K562 (cell line): ENCODE data around the gene UFSP2. TPM values are rescaled to one million over a fixed set of nuclear protein-coding genes. Genes with fewer than 3 reads are reported as not detected.
A peak's percentile ranks its signal among the peaks of the same experiment; 100 is the strongest.

Source experiments
- ATF3 ChIP-seq, 2 experiments: fragments of 450-650 bp in 1 of 2; sonication (generic) in 1 of 2; formaldehyde crosslinking in 1 of 2; IDR thresholded peaks in 1 of 2; conservative IDR thresholded peaks in 1 of 2; 2 replicates each; pipeline versions ENCODE4 v1.6.1 to v1.8.1; 2016 to 2023; ENCODE audit warnings: mild to moderate bottlenecking in 2 of 2, moderate library complexity in 2 of 2, inconsistent platforms in 1 of 2, missing genetic modification reagents in 1 of 2
- CBX2 ChIP-seq: fragments of 200-600 bp; sonication (generic); IDR thresholded peaks from one replicate; pipeline ENCODE4 v1.6.1; 2012; ENCODE audit warnings: mild to moderate bottlenecking, low read length, inconsistent platforms; ENCODE audit not compliant: insufficient read depth, poor library complexity, severe bottlenecking
- CREBBP ChIP-seq: IDR thresholded peaks from one replicate; pipeline ENCODE4 v1.6.1; 2012; ENCODE audit warnings: low read depth, mild to moderate bottlenecking, control low read depth, inconsistent platforms, low read length
- CREM ChIP-seq: IDR thresholded peaks from 2 replicates; pipeline ENCODE4 v1.6.1; 2014; ENCODE audit warnings: antibody characterized with exemption, low read depth
- DDX20 ChIP-seq: fragments of 450-650 bp; IDR thresholded peaks from 2 replicates; pipeline ENCODE4 v1.6.1; 2016; ENCODE audit warnings: missing genetic modification characterization, low read depth, mild to moderate bottlenecking, missing compliant biosample characterization, moderate library complexity
- DPF2 ChIP-seq: fragments of 450-650 bp; IDR thresholded peaks from 2 replicates; pipeline ENCODE4 v1.6.1; 2016
- EHMT2 ChIP-seq: fragments of 450-650 bp; IDR thresholded peaks from 2 replicates; pipeline ENCODE4 v1.6.1; 2018; ENCODE audit warnings: antibody characterized with exemption
- ELF4 ChIP-seq: fragments of 450-650 bp; formaldehyde crosslinking; IDR thresholded peaks from 2 replicates; pipeline ENCODE4 v1.4.0; 2022; ENCODE audit warnings: missing genetic modification characterization
- GABPB2 ChIP-seq: fragments of 250-450 bp; sonication (Bioruptor Pico); conservative IDR thresholded peaks from 2 replicates; pipeline ENCODE4 v1.5.1; 2021; ENCODE audit warnings: mild to moderate bottlenecking
- HDAC1 ChIP-seq, 2 experiments: fragments of 450-650 bp; IDR thresholded peaks; 2 replicates each; pipeline ENCODE4 v1.6.1; 2016 to 2017; ENCODE audit warnings: inconsistent platforms in 1 of 2, mild to moderate bottlenecking in 1 of 2, moderate library complexity in 1 of 2
- LEF1 ChIP-seq: fragments of 450-650 bp; IDR thresholded peaks from 2 replicates; pipeline ENCODE4 v1.6.1; 2016; ENCODE audit warnings: mild to moderate bottlenecking
- MAFK ChIP-seq: IDR thresholded peaks from 2 replicates; pipeline ENCODE4 v1.6.1; 2011; ENCODE audit warnings: low read length, improper control_type of control experiment
- NR1H2 ChIP-seq: sonication (generic); formaldehyde crosslinking; IDR thresholded peaks from 2 replicates; pipeline ENCODE4 v1.4.0; 2020; ENCODE audit warnings: mild to moderate bottlenecking, missing genetic modification reagents
- PHF8 ChIP-seq: fragments of 200-600 bp; sonication (generic); IDR thresholded peaks from 2 replicates; pipeline ENCODE4 v1.6.1; 2012; ENCODE audit warnings: mixed run types, mild to moderate bottlenecking, inconsistent platforms, low read length, moderate library complexity, borderline replicate concordance
- POLR2AphosphoS5 ChIP-seq: IDR thresholded peaks from 2 replicates; pipeline ENCODE4 v1.6.1; 2011; ENCODE audit warnings: mild to moderate bottlenecking, low read depth, low read length, moderate library complexity; ENCODE audit not compliant: control insufficient read depth, insufficient read depth
- STAT5B ChIP-seq: fragments of 250-450 bp; sonication (Bioruptor Pico); IDR thresholded peaks from 2 replicates; pipeline ENCODE4 v1.8.0; 2021; ENCODE audit warnings: mild to moderate bottlenecking, inconsistent platforms
- TAF9B ChIP-seq: fragments of 450-650 bp; IDR thresholded peaks from 2 replicates; pipeline ENCODE4 v1.6.1; 2018; ENCODE audit warnings: mild to moderate bottlenecking; ENCODE audit not compliant: partially characterized antibody
- TFE3 ChIP-seq: fragments of 450-650 bp; formaldehyde crosslinking; IDR thresholded peaks from 2 replicates; pipeline ENCODE4 v1.4.0; 2020; ENCODE audit warnings: mild to moderate bottlenecking, mixed read lengths
- USF1 ChIP-seq: sonication (generic); formaldehyde crosslinking; IDR thresholded peaks from 2 replicates; pipeline ENCODE4 v1.9.0; 2022; ENCODE audit warnings: mild to moderate bottlenecking, missing genetic modification reagents
- ZKSCAN1 ChIP-seq: fragments of 150-350 bp; IDR thresholded peaks from 2 replicates; pipeline ENCODE4 v1.6.1; 2016; ENCODE audit warnings: low read depth, low read length
- ZNF766 ChIP-seq: fragments of 200-800 bp; sonication (Bioruptor generic); conservative IDR thresholded peaks from 2 replicates; pipeline ENCODE4 v1.6.1; 2016; ENCODE audit warnings: missing genetic modification characterization, missing compliant biosample characterization
- polyA plus RNA-seq, 8 experiments: library from polyadenylated mRNA; depleted of rRNA in 4 of 8; stranded (reverse) in 5 of 8; unstranded in 3 of 8; fragments of >200 nt; fragmentation: Nextera tagmentation in 2 of 8; fragmentation: Illumina TruSeq in 1 of 8; extraction: Ambion mirVana in 2 of 8; extraction: Trizol in 1 of 8; gene quantifications; 2 replicates each; pipeline versions ENCODE4 v1.2.1 to v1.2.3, GENCODE V29; 2011 to 2014; ENCODE audit warnings: inconsistent platforms in 1 of 8, missing spikeins in 1 of 8
- total RNA-seq, 7 experiments: library from RNA; depleted of rRNA in 6 of 7; stranded (reverse); fragments of >200 nt in 6 of 7; fragmentation: Illumina TruSeq in 2 of 7; extraction: Trizol in 2 of 7; gene quantifications; 2 replicates each; pipeline versions ENCODE4 v1.2.1 to v1.2.3, GENCODE V29; 2011 to 2021; ENCODE audit warnings: low replicate concordance in 1 of 7
- TF ChIP-seq, protein P1 (sequence below): fragments of 200-800 bp; sonication (Bioruptor generic); IDR thresholded peaks from 2 replicates; pipeline ENCODE4 v1.6.1; 2017; ENCODE audit warnings: missing genetic modification characterization, missing compliant biosample characterization

Gene UFSP2
- total and polyA plus RNA-seq, 9 of the 15 experiments (the other 6 are each of a cell fraction or from before 2014, with no cell fraction given): 20.1 to 55.8 (median 26.6) TPM

DNA sequence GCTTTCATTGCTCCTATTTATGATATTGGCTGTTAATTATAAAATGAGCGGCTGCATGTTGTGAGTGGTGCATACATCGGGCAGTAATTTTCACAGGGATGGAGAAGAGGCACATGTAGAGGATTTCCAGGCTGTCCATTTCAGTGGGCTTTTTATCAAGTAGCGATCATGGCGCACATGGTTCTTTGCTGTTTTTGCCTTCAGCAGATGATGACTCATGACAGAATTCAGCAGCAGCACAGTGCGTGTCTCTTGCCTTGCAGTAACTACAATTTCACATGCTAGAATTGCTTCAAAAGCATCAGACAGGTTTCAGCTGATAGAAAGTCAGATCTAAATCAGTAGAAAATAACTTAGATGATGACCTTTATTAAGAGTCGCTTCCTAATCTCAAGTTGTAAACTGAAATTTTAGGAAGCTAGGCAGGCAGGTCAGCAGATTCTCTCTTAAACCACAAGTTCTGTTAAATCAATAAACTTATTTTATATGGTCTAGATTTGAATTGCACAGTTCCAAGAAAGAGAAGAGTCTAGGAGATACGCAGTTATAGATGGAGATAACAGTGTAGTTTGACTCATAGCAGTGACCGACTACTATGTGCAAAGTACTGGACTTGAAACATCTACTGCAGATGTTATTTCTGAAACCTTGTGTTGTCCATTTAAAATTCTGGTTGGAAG lies 65.9 kb downstream of the UFSP2 start (continued):
- TF ChIP-seq TFE3 (CRISPR knock-in tag) (no peak), MAFK (peak; percentile 37; the same call in 1 of the 2 replicates), ELF4 (CRISPR knock-in tag) (no peak), LEF1 (no peak), ZKSCAN1 (peak; percentile 63; the same call in 1 of the 2 replicates), ZNF766 (no peak; the same call in 1 of the 2 replicates), TAF9B (peak; percentile 36), HDAC1 (IDR thresholded peaks at IDR 0.05) (peak in 1 of 2 experiments; percentile 61; a peak in 1 of 4 replicates), ATF3 (IDR thresholded peaks at IDR 0.05) (peak; percentile 94), ATF3 (CRISPR knock-in tag; conservative IDR thresholded peaks at IDR 0.05) (peak; percentile 70; the same call in 1 of the 2 replicates), GABPB2 (no peak), CREBBP (no peak), POLR2AphosphoS5 (no peak), NR1H2 (CRISPR knock-in tag) (no peak), PHF8 (no peak), DDX20 (tag) (no peak), CBX2 (no peak), DPF2 (peak; percentile 87), STAT5B (no peak), CREM (peak; percentile 39; the same call in 1 of the 2 replicates), USF1 (CRISPR knock-in tag) (no peak), EHMT2 (peak; percentile 51; the same call in 1 of the 2 replicates)
- TF ChIP-seq, protein P1, sequence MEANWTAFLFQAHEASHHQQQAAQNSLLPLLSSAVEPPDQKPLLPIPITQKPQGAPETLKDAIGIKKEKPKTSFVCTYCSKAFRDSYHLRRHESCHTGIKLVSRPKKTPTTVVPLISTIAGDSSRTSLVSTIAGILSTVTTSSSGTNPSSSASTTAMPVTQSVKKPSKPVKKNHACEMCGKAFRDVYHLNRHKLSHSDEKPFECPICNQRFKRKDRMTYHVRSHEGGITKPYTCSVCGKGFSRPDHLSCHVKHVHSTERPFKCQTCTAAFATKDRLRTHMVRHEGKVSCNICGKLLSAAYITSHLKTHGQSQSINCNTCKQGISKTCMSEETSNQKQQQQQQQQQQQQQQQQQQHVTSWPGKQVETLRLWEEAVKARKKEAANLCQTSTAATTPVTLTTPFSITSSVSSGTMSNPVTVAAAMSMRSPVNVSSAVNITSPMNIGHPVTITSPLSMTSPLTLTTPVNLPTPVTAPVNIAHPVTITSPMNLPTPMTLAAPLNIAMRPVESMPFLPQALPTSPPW: no peak
